ENCODE measurements around the gene AGRN. TPM values are rescaled to one million over a fixed set of nuclear protein-coding genes. Genes with fewer than 3 reads are reported as not detected.

The AGRN gene
- total and polyA plus RNA-seq, 4 donors, result 1.8 to 22.4 (median 16.9) TPM

DNA sequence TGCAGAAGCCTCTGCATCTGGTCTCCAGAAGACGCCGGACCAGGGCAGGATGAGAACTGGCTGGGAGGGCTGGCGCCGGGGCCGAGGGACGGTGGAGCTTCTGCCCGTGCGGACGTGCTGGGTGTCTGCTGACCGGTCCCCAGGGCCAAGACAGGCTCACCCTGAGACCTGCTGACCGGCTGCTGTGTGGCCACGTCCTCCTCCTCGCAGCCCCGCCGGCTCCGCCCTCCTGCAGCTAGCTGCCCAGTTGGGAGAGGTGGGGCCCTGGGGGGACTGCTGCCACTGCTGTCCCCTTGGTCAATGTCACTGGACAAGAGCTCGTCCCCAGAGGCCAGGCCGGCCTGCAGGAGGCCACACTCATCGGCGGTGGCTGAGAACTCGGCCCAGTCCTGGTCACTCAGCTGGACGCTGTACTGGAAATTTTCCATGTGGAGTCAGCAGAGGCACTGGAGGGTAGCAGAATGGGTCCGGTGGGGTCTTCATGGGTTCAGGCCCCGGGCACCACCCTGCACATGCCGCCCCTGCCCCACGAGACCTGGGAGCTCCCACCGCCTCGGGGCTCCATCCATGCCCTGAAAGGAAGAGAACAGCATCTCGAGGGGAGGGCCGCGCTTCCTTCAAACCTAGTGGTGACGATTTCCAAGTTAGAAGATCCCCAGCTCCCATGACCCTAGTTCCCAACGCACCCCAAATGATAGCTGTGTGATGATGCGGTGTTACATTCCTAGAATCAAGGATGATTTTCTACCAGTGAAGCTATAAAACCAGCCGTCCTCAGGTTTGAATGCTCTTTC, 39.1 kb upstream of the AGRN start:
- Histone ChIP-seq H3K9me3 (ENCODE audit: control insufficient read depth in 4 of 4, low read length in 3 of 4) (no peaks in the 10 kb centered on the region), H3K9ac (ENCODE audit: low read depth in 1 of 2, low read length in 2 of 2) (no peak overlapping the region), H3K27ac (ENCODE audit: low read depth in 1 of 2, low read length in 2 of 2) (no peak overlapping the region), H3K36me3 (ENCODE audit: control insufficient read depth in 4 of 4, insufficient read depth in 3 of 4, low read depth in 1 of 4, low read length in 3 of 4) (no peaks in the 10 kb centered on the region), H3K27me3 (ENCODE audit: control insufficient read depth in 4 of 4, insufficient read depth in 4 of 4, low read length in 3 of 4) (peaks cover 0 to 6% (median 2%) of the 10 kb centered on the region in 4 donors), H3K4me1 (ENCODE audit: control insufficient read depth in 4 of 4, insufficient read depth in 4 of 4, low read length in 3 of 4) (peaks cover 0 to 5% (median 2%) of the 10 kb centered on the region in 4 donors), H3K4me3 (ENCODE audit: low read depth in 1 of 3, low read length in 3 of 3) (no peak overlapping the region)
- no peak for DNase-seq (ENCODE audit: low spot score)
- TF ChIP-seq ATF3 (IDR thresholded peaks at IDR 0.05), result no peak
- no peak for TF ChIP-seq EGR1 (IDR thresholded peaks at IDR 0.05; ENCODE audit: low read depth in 2 of 2)
- TF ChIP-seq FOXA1 (IDR thresholded peaks at IDR 0.05), result no peak
- TF ChIP-seq HNF4G (IDR thresholded peaks at IDR 0.05), result no peak
- WGBS, result 67% methylated on average over 35 of the region's 35 CpGs

- DNase-seq (ENCODE audit: low spot score), result no peak
Measured at GRCh38 chr1:981491-981954, 38.4 kb upstream of the AGRN start.

GRCh38 chr1:981955-982558, 37.9 kb upstream of the AGRN start, which contains the start of gene PERM1:
TSS of gene PERM1 (minus strand) at chr1:982093. CDS start at chr1:981029, 1,064 bp downstream.
- H3K9me3 ChIP-seq (ENCODE audit: control insufficient read depth in 4 of 4, low read length in 3 of 4), result no peaks in the 10 kb centered on the region
- peaks cover 0 to 6% (median 2%) of the 10 kb centered on the region in 4 donors for H3K27me3 ChIP-seq (ENCODE audit: control insufficient read depth in 4 of 4, insufficient read depth in 4 of 4, low read length in 3 of 4)
- H3K9ac ChIP-seq (ENCODE audit: low read depth in 1 of 2, low read length in 2 of 2), result no peak within 1 kb of the TSS
- no peak for DNase-seq (ENCODE audit: low spot score)
- no peak within 1 kb of the TSS for H3K27ac ChIP-seq (ENCODE audit: low read depth in 1 of 2, low read length in 2 of 2)
- no peak for TF ChIP-seq GABPA (IDR thresholded peaks at IDR 0.05 in 1 of 2, conservative IDR thresholded peaks at IDR 0.05 in 1 of 2)
- TF ChIP-seq FOXA1 (IDR thresholded peaks at IDR 0.05), result no peak
- TF ChIP-seq RXRA (IDR thresholded peaks at IDR 0.05), result no peak
- TF ChIP-seq YY1 (IDR thresholded peaks at IDR 0.05), result no peak
- TF ChIP-seq MAX (IDR thresholded peaks at IDR 0.05), result no peak
- TF ChIP-seq, protein P1, sequence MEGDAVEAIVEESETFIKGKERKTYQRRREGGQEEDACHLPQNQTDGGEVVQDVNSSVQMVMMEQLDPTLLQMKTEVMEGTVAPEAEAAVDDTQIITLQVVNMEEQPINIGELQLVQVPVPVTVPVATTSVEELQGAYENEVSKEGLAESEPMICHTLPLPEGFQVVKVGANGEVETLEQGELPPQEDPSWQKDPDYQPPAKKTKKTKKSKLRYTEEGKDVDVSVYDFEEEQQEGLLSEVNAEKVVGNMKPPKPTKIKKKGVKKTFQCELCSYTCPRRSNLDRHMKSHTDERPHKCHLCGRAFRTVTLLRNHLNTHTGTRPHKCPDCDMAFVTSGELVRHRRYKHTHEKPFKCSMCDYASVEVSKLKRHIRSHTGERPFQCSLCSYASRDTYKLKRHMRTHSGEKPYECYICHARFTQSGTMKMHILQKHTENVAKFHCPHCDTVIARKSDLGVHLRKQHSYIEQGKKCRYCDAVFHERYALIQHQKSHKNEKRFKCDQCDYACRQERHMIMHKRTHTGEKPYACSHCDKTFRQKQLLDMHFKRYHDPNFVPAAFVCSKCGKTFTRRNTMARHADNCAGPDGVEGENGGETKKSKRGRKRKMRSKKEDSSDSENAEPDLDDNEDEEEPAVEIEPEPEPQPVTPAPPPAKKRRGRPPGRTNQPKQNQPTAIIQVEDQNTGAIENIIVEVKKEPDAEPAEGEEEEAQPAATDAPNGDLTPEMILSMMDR (IDR thresholded peaks at IDR 0.05; ENCODE audit: low read depth, low read length, missing input control), result no peak
- TF ChIP-seq, protein P2, sequence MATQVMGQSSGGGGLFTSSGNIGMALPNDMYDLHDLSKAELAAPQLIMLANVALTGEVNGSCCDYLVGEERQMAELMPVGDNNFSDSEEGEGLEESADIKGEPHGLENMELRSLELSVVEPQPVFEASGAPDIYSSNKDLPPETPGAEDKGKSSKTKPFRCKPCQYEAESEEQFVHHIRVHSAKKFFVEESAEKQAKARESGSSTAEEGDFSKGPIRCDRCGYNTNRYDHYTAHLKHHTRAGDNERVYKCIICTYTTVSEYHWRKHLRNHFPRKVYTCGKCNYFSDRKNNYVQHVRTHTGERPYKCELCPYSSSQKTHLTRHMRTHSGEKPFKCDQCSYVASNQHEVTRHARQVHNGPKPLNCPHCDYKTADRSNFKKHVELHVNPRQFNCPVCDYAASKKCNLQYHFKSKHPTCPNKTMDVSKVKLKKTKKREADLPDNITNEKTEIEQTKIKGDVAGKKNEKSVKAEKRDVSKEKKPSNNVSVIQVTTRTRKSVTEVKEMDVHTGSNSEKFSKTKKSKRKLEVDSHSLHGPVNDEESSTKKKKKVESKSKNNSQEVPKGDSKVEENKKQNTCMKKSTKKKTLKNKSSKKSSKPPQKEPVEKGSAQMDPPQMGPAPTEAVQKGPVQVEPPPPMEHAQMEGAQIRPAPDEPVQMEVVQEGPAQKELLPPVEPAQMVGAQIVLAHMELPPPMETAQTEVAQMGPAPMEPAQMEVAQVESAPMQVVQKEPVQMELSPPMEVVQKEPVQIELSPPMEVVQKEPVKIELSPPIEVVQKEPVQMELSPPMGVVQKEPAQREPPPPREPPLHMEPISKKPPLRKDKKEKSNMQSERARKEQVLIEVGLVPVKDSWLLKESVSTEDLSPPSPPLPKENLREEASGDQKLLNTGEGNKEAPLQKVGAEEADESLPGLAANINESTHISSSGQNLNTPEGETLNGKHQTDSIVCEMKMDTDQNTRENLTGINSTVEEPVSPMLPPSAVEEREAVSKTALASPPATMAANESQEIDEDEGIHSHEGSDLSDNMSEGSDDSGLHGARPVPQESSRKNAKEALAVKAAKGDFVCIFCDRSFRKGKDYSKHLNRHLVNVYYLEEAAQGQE (IDR thresholded peaks at IDR 0.05), result no peak
- TF ChIP-seq JUND (IDR thresholded peaks at IDR 0.05), result no peak
- TF ChIP-seq RAD21 (IDR thresholded peaks at IDR 0.05), result no peak
- TF ChIP-seq FOXA2 (IDR thresholded peaks at IDR 0.05), result no peak
- no peak for TF ChIP-seq HNF4A (conservative IDR thresholded peaks at IDR 0.05)
- no peak for TF ChIP-seq SP1 (IDR thresholded peaks at IDR 0.05)
- TF ChIP-seq EGR1 (IDR thresholded peaks at IDR 0.05; ENCODE audit: low read depth in 2 of 2), result no peak
- TF ChIP-seq, protein P3, sequence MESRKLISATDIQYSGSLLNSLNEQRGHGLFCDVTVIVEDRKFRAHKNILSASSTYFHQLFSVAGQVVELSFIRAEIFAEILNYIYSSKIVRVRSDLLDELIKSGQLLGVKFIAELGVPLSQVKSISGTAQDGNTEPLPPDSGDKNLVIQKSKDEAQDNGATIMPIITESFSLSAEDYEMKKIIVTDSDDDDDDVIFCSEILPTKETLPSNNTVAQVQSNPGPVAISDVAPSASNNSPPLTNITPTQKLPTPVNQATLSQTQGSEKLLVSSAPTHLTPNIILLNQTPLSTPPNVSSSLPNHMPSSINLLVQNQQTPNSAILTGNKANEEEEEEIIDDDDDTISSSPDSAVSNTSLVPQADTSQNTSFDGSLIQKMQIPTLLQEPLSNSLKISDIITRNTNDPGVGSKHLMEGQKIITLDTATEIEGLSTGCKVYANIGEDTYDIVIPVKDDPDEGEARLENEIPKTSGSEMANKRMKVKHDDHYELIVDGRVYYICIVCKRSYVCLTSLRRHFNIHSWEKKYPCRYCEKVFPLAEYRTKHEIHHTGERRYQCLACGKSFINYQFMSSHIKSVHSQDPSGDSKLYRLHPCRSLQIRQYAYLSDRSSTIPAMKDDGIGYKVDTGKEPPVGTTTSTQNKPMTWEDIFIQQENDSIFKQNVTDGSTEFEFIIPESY (IDR thresholded peaks at IDR 0.05), result no peak
- TF ChIP-seq NR2F2 (IDR thresholded peaks at IDR 0.05), result no peak
- no peak for TF ChIP-seq HNF4G (IDR thresholded peaks at IDR 0.05)
- TF ChIP-seq ATF3 (IDR thresholded peaks at IDR 0.05), result no peak
- TF ChIP-seq TAF1 (conservative IDR thresholded peaks at IDR 0.05), result no peak
- H3K36me3 ChIP-seq (ENCODE audit: control insufficient read depth in 4 of 4, insufficient read depth in 3 of 4, low read depth in 1 of 4, low read length in 3 of 4), result no peaks in the 10 kb centered on the region
- H3K4me3 ChIP-seq (ENCODE audit: low read depth in 1 of 3, low read length in 3 of 3), result no peak within 1 kb of the TSS
- 51% methylated on average over 28 of the region's 28 CpGs for WGBS
- H3K4me1 ChIP-seq (ENCODE audit: control insufficient read depth in 4 of 4, insufficient read depth in 4 of 4, low read length in 3 of 4), result peaks cover 0 to 2% (median 0%) of the 10 kb centered on the region in 4 donors

More at GRCh38 chr1:981491-981954, 38.4 kb upstream of the AGRN start:
- peaks cover 0 to 2% (median 0%) of the 10 kb centered on the region in 4 donors for H3K4me1 ChIP-seq (ENCODE audit: control insufficient read depth in 4 of 4, insufficient read depth in 4 of 4, low read length in 3 of 4)
- no peak overlapping the region for H3K4me3 ChIP-seq (ENCODE audit: low read depth in 1 of 3, low read length in 3 of 3)
- no peaks in the 10 kb centered on the region for H3K36me3 ChIP-seq (ENCODE audit: control insufficient read depth in 4 of 4, insufficient read depth in 3 of 4, low read depth in 1 of 4, low read length in 3 of 4)
- TF ChIP-seq FOXA1 (IDR thresholded peaks at IDR 0.05), result no peak
- H3K27me3 ChIP-seq (ENCODE audit: control insufficient read depth in 4 of 4, insufficient read depth in 4 of 4, low read length in 3 of 4), result peaks cover 0 to 6% (median 2%) of the 10 kb centered on the region in 4 donors
- H3K27ac ChIP-seq (ENCODE audit: low read depth in 1 of 2, low read length in 2 of 2), result no peak overlapping the region
- no peak overlapping the region for H3K9ac ChIP-seq (ENCODE audit: low read depth in 1 of 2, low read length in 2 of 2)
- WGBS, result 72% methylated on average over 21 of the region's 21 CpGs
- H3K9me3 ChIP-seq (ENCODE audit: control insufficient read depth in 4 of 4, low read length in 3 of 4), result no peaks in the 10 kb centered on the region
